ENCODE data around the gene TRIM16.
"Not testable (repeated sequence)": the region's sequence is repeated elsewhere in the genome, so short reads cannot be mapped to it uniquely, and the experiment has no call there.

TRIM16 gene

GRCh38 chr17:15649861-15650421, 34.2 kb downstream of the TRIM16 start:
- in situ Hi-C loops (cut with HindIII; ENCODE audit: low sequenced_read_pairs) = no loop called here
- no peak for TF ChIP-seq CTCF (IDR thresholded peaks at IDR 0.05; ENCODE audit: low read depth, low read length)
- peak overlapping the region; percentile 86 for H3K4me3 ChIP-seq (ENCODE audit: low read depth, low read length)
- peak; percentile 41 for DNase-seq (ENCODE audit: low read depth, low spot score)

GRCh38 chr17:15648386-15648785, 35.7 kb downstream of the TRIM16 start:
- DNase-seq (ENCODE audit: low read depth, low spot score) = no peak
- in situ Hi-C loops (cut with HindIII; ENCODE audit: low sequenced_read_pairs) = no loop called here
- H3K4me3 ChIP-seq (ENCODE audit: low read depth, low read length) = no peak overlapping the region
- no peak for TF ChIP-seq CTCF (IDR thresholded peaks at IDR 0.05; ENCODE audit: low read depth, low read length)

GRCh38 chr17:15645942-15646312, 38.2 kb downstream of the TRIM16 start:
- H3K4me3 ChIP-seq (ENCODE audit: low read depth, low read length); in situ Hi-C loops (cut with HindIII; ENCODE audit: low sequenced_read_pairs): not testable (repeated sequence)
- DNase-seq (ENCODE audit: low read depth, low spot score) = peak; percentile 76

- in situ Hi-C loops (cut with HindIII; ENCODE audit: low sequenced_read_pairs); H3K4me3 ChIP-seq (ENCODE audit: low read depth, low read length): not testable (repeated sequence)
- DNase-seq (ENCODE audit: low read depth, low spot score) = peak; percentile 70
Measured at GRCh38 chr17:15645099-15645941, 38.8 kb downstream of the TRIM16 start.

GRCh38 chr17:15642505-15643251, 41.4 kb downstream of the TRIM16 start:
- in situ Hi-C loops (cut with HindIII; ENCODE audit: low sequenced_read_pairs); DNase-seq (ENCODE audit: low read depth, low spot score); H3K4me3 ChIP-seq (ENCODE audit: low read depth, low read length): not testable (repeated sequence)

GRCh38 chr17:15642014-15642413, 42.1 kb downstream of the TRIM16 start:
- DNase-seq (ENCODE audit: low read depth, low spot score) = not testable (repeated sequence)

GRCh38 chr17:15630930-15631453, 53.1 kb downstream of the TRIM16 start:
- DNase-seq (ENCODE audit: low read depth, low spot score); H3K4me3 ChIP-seq (ENCODE audit: low read depth, low read length); in situ Hi-C loops (cut with HindIII; ENCODE audit: low sequenced_read_pairs): not testable (repeated sequence)

More at GRCh38 chr17:15642014-15642413, 42.1 kb downstream of the TRIM16 start:
- H3K4me3 ChIP-seq (ENCODE audit: low read depth, low read length); in situ Hi-C loops (cut with HindIII; ENCODE audit: low sequenced_read_pairs): not testable (repeated sequence)

GRCh38 chr17:15629991-15630390, 54.1 kb downstream of the TRIM16 start:
- in situ Hi-C loops (cut with HindIII; ENCODE audit: low sequenced_read_pairs); H3K4me3 ChIP-seq (ENCODE audit: low read depth, low read length); DNase-seq (ENCODE audit: low read depth, low spot score): not testable (repeated sequence)

- in situ Hi-C loops (cut with HindIII; ENCODE audit: low sequenced_read_pairs); H3K4me3 ChIP-seq (ENCODE audit: low read depth, low read length); DNase-seq (ENCODE audit: low read depth, low spot score): not testable (repeated sequence)
Measured at GRCh38 chr17:15623661-15624209, 60.4 kb downstream of the TRIM16 start.

GRCh38 chr17:15623255-15623654, 60.9 kb downstream of the TRIM16 start:
- in situ Hi-C loops (cut with HindIII; ENCODE audit: low sequenced_read_pairs); H3K4me3 ChIP-seq (ENCODE audit: low read depth, low read length); DNase-seq (ENCODE audit: low read depth, low spot score): not testable (repeated sequence)

- in situ Hi-C loops (cut with HindIII; ENCODE audit: low sequenced_read_pairs); H3K4me3 ChIP-seq (ENCODE audit: low read depth, low read length); DNase-seq (ENCODE audit: low read depth, low spot score): not testable (repeated sequence)
Measured at GRCh38 chr17:15622124-15622523, 62.0 kb downstream of the TRIM16 start.

GRCh38 chr17:15619331-15620058, 64.6 kb downstream of the TRIM16 start, which contains the start of gene FBXW10B:
Gene FBXW10B (minus strand): TSS chr17:15619704. CDS start chr17:15619512, 192 bp downstream.
- H3K4me3 ChIP-seq (ENCODE audit: low read depth, low read length); in situ Hi-C loops (cut with HindIII; ENCODE audit: low sequenced_read_pairs): not testable (repeated sequence)
- peak; percentile 12 for DNase-seq (ENCODE audit: low read depth, low spot score)

- in situ Hi-C loops (cut with HindIII; ENCODE audit: low sequenced_read_pairs); H3K4me3 ChIP-seq (ENCODE audit: low read depth, low read length); DNase-seq (ENCODE audit: low read depth, low spot score): not testable (repeated sequence)
Measured at GRCh38 chr17:15616828-15617227, 67.3 kb downstream of the TRIM16 start.

GRCh38 chr17:15615850-15616249, 68.3 kb downstream of the TRIM16 start:
- DNase-seq (ENCODE audit: low read depth, low spot score); H3K4me3 ChIP-seq (ENCODE audit: low read depth, low read length); in situ Hi-C loops (cut with HindIII; ENCODE audit: low sequenced_read_pairs): not testable (repeated sequence)
